GM21717 (cell line): ENCODE data around the gene ANGEL2.
"Not testable (repeated sequence)": the region's sequence is repeated elsewhere in the genome, so short reads cannot be mapped to it uniquely, and the experiment has no call there.

Experiments
- ATAC-seq: cut with Tn5 transposase; IDR thresholded peaks from one replicate; pipeline ENCODE4 v1.9.1; 2021; ENCODE audit warnings: mild to moderate bottlenecking, moderate library complexity; ENCODE audit not compliant: unreplicated experiment

Gene ANGEL2

GRCh38 chr1:213019450-213019849, 3.8 kb upstream of the ANGEL2 start:
- no peak for ATAC-seq

- no peak for ATAC-seq
Observed at GRCh38 chr1:213017447-213018273, 2.0 kb upstream of the ANGEL2 start.

GRCh38 chr1:213014642-213015041, 1.0 kb downstream of the ANGEL2 start:
- ATAC-seq = no peak

- peak; percentile 67 for ATAC-seq
Observed at GRCh38 chr1:213008564-213008963, 7.1 kb downstream of the ANGEL2 start.

GRCh38 chr1:213003256-213003655, 12.4 kb downstream of the ANGEL2 start:
- no peak for ATAC-seq

- no peak for ATAC-seq
Observed at GRCh38 chr1:212994926-212995325, 20.7 kb downstream of the ANGEL2 start.

GRCh38 chr1:212993960-212994359, 21.7 kb downstream of the ANGEL2 start:
- ATAC-seq = not testable (repeated sequence)

- no peak for ATAC-seq
Observed at GRCh38 chr1:212990276-212990675, 25.4 kb downstream of the ANGEL2 start.

GRCh38 chr1:212987702-212988322, 27.9 kb downstream of the ANGEL2 start:
- ATAC-seq = no peak

GRCh38 chr1:212986551-212986950, 29.1 kb downstream of the ANGEL2 start:
- no peak for ATAC-seq

- ATAC-seq = no peak
Observed at GRCh38 chr1:212984522-212985291, 31.0 kb downstream of the ANGEL2 start.

GRCh38 chr1:212983482-212983881, 32.2 kb downstream of the ANGEL2 start:
- ATAC-seq = no peak

- ATAC-seq = no peak
Observed at GRCh38 chr1:212982430-212983152, 33.1 kb downstream of the ANGEL2 start.

GRCh38 chr1:212981571-212982328, 33.9 kb downstream of the ANGEL2 start:
- peak; percentile 50 for ATAC-seq

GRCh38 chr1:212981025-212981495, 34.6 kb downstream of the ANGEL2 start:
- ATAC-seq = no peak

GRCh38 chr1:212980123-212980785, 35.4 kb downstream of the ANGEL2 start:
- ATAC-seq = no peak

- peak; percentile 81 for ATAC-seq
Observed at GRCh38 chr1:212979340-212980122, 36.1 kb downstream of the ANGEL2 start.

GRCh38 chr1:212977781-212978645, 37.7 kb downstream of the ANGEL2 start:
- peak; percentile 35 for ATAC-seq
